ENCODE measurements around the gene TMOD2.

TMOD2 gene

GRCh38 chr15:51853998-51854397 lies 102.6 kb downstream of the TMOD2 start:
- H3K4me3 ChIP-seq = no peak overlapping the region
- H3K27ac ChIP-seq = no peak overlapping the region
- no peak for DNase-seq (ENCODE audit: low spot score)
- TF ChIP-seq, protein P1, sequence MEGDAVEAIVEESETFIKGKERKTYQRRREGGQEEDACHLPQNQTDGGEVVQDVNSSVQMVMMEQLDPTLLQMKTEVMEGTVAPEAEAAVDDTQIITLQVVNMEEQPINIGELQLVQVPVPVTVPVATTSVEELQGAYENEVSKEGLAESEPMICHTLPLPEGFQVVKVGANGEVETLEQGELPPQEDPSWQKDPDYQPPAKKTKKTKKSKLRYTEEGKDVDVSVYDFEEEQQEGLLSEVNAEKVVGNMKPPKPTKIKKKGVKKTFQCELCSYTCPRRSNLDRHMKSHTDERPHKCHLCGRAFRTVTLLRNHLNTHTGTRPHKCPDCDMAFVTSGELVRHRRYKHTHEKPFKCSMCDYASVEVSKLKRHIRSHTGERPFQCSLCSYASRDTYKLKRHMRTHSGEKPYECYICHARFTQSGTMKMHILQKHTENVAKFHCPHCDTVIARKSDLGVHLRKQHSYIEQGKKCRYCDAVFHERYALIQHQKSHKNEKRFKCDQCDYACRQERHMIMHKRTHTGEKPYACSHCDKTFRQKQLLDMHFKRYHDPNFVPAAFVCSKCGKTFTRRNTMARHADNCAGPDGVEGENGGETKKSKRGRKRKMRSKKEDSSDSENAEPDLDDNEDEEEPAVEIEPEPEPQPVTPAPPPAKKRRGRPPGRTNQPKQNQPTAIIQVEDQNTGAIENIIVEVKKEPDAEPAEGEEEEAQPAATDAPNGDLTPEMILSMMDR (IDR thresholded peaks at IDR 0.05) = no peak

DNA sequence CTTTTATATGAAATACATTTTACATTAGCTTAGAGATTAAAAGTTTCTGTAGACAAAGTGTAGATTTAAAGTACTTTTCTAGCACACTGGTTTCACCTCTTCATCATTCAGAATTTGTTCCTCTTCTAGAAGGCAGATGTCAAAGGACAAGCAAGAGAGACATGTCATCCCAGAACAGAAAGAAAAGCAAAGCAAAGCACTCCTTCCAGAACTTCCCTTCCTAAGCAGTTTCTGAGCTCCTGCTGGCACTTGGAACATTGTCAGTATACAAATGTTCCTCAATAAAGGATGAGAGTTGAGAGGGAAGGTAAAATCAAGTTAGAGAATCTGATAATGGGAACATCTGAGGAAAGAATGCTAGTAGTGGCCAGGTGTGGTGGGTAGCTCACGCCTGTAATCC lies 104.2 kb downstream of the TMOD2 start:
- no peak for DNase-seq (ENCODE audit: low spot score)
- TF ChIP-seq, protein P1 (IDR thresholded peaks at IDR 0.05) = no peak
- Histone ChIP-seq H3K4me3 (no peak overlapping the region), H3K27ac (no peak overlapping the region)

DNA sequence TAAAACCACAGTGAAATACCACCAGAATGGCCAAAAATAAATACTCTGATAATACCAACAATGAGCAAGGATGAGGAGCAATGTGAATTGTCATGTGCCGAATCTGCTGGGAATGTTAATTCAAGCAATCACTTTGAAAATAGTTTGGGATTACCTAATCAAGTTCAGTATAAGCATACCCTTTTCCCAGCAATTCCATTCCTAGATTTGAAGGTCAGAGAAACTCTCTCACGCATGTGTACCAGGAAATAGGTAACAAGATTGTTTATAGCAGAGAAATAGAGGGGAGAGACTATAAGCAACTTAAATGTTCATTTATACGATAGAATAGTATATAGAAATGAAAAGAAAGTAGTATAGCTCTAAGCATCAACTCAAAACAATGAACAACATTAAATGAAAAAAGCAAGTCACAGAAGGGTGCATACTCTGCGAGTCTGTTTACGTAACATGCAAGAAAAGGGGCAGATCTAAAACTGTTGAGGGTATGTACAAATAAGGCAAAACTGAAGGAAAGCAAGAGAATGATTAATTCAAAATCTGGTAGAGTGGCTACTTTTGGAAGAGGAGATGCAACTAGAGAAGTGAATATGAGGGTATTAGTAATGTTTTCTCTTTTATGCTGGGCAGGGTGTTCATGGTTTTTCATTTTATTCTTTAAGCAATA lies 105.5 kb downstream of the TMOD2 start:
- no peak for DNase-seq (ENCODE audit: low spot score)
- TF ChIP-seq, protein P1 (IDR thresholded peaks at IDR 0.05) = no peak
- H3K27ac ChIP-seq = no peak overlapping the region
- H3K4me3 ChIP-seq = no peak overlapping the region

GRCh38 chr15:51861557-51862359 lies 110.4 kb downstream of the TMOD2 start:
- Histone ChIP-seq H3K4me3 (no peak overlapping the region), H3K27ac (no peak overlapping the region)
- TF ChIP-seq, protein P1 (IDR thresholded peaks at IDR 0.05) = no peak
- DNase-seq (ENCODE audit: low spot score) = no peak

DNA sequence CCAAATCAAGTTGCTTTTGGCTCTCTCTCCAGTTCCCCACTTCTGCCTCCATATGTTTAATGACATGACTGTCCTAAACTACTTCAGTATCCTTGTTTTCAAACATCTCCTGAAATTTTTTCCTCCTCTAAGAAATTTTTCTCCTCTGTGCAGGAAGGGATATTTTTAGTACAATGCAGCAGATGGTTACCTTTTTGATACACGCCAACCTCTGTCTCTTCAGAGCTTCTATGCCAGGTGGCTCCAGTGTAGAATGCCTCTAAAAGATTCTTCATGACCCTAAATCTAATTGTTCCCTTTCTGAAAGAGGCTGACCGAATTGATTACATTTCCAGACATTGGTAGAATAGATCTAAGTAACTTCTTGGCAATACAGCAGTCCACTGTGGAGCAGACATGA lies 111.7 kb downstream of the TMOD2 start:
- Histone ChIP-seq H3K27ac (no peak overlapping the region), H3K4me3 (no peak overlapping the region)
- TF ChIP-seq, protein P1 (IDR thresholded peaks at IDR 0.05) = no peak
- no peak for DNase-seq (ENCODE audit: low spot score)

- TF ChIP-seq, protein P1 (IDR thresholded peaks at IDR 0.05) = no peak
These were observed 113.1 kb downstream of the TMOD2 start for GRCh38 chr15:51864408-51865056.

More at GRCh38 chr15:51864408-51865056, 113.1 kb downstream of the TMOD2 start:
- no peak for DNase-seq (ENCODE audit: low spot score)
- no peak overlapping the region for H3K4me3 ChIP-seq
- no peak overlapping the region for H3K27ac ChIP-seq

Data from coronary artery (tissue), 2 donors.